ENCODE results near the gene C4orf50. TPM values are rescaled to one million over a fixed set of nuclear protein-coding genes. Genes with fewer than 3 reads are reported as not detected.
"Not testable (repeated sequence)": the region's sequence is repeated elsewhere in the genome, so short reads cannot be mapped to it uniquely, and the experiment has no call there.

C4orf50 gene
- total RNA-seq, 2 donors from 2014 or later = not detected

DNA sequence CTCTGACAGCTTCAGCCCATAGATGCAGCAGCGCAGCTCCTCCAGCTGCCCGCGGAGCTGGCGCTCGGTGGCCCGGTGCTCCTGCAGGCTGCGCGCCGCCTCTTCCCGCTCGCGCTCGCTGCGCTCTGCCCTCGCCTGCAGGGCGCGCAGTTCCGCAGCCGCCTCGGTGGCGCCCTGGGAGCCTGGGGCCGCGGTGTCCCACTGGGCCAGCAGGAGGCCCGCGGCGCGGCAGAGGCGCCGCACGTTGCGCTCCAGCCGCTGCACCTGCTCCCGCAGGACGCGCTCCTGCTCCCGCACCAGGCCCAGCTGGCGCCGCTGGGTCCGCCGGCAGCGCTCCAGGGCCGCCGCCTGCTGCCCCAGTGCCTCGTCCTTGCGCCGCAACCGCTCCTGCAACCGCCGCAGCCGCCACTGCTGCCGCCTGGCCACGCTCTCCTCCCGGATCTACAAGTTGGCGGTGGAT, 10.1 kb downstream of the C4orf50 start:
- Histone ChIP-seq H3K36me3 (no peaks in the 10 kb centered on the region), H3K4me1 (no peaks in the 10 kb centered on the region), H3K4me3 (no peak overlapping the region), H3K9me3 (no peaks in the 10 kb centered on the region), H3K27ac (no peak overlapping the region), H3K27me3 (no peaks in the 10 kb centered on the region)
- no peak for DNase-seq (ENCODE audit: low spot score)
- TF ChIP-seq, protein P1, sequence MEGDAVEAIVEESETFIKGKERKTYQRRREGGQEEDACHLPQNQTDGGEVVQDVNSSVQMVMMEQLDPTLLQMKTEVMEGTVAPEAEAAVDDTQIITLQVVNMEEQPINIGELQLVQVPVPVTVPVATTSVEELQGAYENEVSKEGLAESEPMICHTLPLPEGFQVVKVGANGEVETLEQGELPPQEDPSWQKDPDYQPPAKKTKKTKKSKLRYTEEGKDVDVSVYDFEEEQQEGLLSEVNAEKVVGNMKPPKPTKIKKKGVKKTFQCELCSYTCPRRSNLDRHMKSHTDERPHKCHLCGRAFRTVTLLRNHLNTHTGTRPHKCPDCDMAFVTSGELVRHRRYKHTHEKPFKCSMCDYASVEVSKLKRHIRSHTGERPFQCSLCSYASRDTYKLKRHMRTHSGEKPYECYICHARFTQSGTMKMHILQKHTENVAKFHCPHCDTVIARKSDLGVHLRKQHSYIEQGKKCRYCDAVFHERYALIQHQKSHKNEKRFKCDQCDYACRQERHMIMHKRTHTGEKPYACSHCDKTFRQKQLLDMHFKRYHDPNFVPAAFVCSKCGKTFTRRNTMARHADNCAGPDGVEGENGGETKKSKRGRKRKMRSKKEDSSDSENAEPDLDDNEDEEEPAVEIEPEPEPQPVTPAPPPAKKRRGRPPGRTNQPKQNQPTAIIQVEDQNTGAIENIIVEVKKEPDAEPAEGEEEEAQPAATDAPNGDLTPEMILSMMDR (IDR thresholded peaks at IDR 0.05) = no peak

DNA sequence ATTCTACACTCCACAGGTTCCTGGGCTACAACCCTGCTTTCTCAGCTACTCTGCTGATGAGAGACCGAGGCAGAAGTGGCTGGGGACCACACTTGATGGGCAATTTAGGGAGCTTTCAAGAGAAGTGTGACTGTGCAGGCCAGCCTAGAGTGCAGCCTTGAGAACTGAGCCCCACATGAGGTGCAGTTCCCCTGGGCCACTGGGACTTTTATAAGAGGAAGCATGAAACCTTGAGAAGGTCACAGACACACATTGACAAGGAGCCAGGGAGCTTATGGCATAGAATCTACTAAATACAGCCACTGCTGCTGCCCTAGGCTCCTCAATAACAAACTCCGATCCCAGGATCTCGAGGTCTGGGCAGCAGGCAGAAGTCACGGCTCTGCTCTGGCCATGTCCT, 13.1 kb downstream of the C4orf50 start:
- no peak overlapping the region for H3K4me3 ChIP-seq
- DNase-seq (ENCODE audit: low spot score) = no peak
- TF ChIP-seq, protein P1 (IDR thresholded peaks at IDR 0.05) = no peak
- H3K36me3 ChIP-seq = no peaks in the 10 kb centered on the region
- H3K27me3 ChIP-seq = no peaks in the 10 kb centered on the region
- no peaks in the 10 kb centered on the region for H3K4me1 ChIP-seq
- no peaks in the 10 kb centered on the region for H3K9me3 ChIP-seq
- H3K27ac ChIP-seq = no peak overlapping the region

- not testable (repeated sequence) for H3K9me3 ChIP-seq; H3K27ac ChIP-seq; DNase-seq (ENCODE audit: low spot score); H3K4me3 ChIP-seq; H3K4me1 ChIP-seq; H3K27me3 ChIP-seq; H3K36me3 ChIP-seq
Measured at GRCh38 chr4:6003485-6003884, 14.7 kb downstream of the C4orf50 start.

- no peaks in the 10 kb centered on the region for H3K4me1 ChIP-seq
- H3K27me3 ChIP-seq = no peaks in the 10 kb centered on the region
- H3K9me3 ChIP-seq = no peaks in the 10 kb centered on the region
- no peak overlapping the region for H3K4me3 ChIP-seq
- no peaks in the 10 kb centered on the region for H3K36me3 ChIP-seq
- no peak overlapping the region for H3K27ac ChIP-seq
- TF ChIP-seq, protein P1 (IDR thresholded peaks at IDR 0.05) = no peak
- no peak for DNase-seq (ENCODE audit: low spot score)
Measured at GRCh38 chr4:6002926-6003325, 15.3 kb downstream of the C4orf50 start.

- H3K27ac ChIP-seq = no peak overlapping the region
- H3K27me3 ChIP-seq = no peaks in the 10 kb centered on the region
- TF ChIP-seq, protein P1 (IDR thresholded peaks at IDR 0.05) = no peak
- H3K9me3 ChIP-seq = no peaks in the 10 kb centered on the region
- no peaks in the 10 kb centered on the region for H3K4me1 ChIP-seq
- no peak for DNase-seq (ENCODE audit: low spot score)
- no peaks in the 10 kb centered on the region for H3K36me3 ChIP-seq
- H3K4me3 ChIP-seq = no peak overlapping the region
Measured at GRCh38 chr4:6002492-6002833, 15.8 kb downstream of the C4orf50 start.

DNA sequence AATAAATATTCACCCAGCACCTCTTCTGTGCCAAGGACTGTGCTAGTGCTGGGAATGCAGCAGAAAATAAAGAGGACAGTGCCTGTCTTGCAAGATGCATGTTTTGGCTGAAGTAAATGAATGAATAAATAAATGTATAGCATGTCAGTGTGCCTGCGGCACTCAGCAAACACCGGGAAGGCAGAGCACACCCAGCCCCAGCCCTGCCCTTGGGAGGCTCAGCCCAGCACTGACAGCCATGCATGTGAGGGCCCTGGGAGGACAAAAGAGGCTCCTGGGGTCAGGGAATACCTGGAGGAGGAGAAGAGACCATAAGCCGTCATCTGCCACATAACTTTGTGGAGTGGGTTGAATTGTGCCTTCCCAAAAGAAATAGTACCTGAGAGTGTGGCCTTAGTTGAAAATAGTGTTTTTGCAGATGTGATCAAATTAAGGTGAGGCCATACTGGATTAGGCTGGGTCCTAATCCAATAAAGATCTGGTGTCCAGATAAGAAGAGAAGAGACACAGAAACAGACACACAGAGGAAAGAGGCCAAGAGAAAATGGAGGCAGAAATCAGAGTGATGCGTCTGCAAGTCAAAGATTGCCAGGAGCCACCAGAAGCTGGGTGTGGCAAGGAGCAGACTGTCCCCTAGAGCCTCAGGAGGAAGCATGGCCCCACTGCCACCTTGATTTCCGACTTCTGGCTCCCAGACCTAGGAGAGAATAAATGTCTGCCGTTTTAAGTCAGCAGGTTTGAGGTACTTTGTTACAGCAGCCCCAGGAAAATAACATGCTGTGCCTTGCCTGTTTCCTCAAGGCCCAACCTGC, 16.3 kb downstream of the C4orf50 start:
- Histone ChIP-seq H3K4me1 (no peaks in the 10 kb centered on the region), H3K27ac (no peak overlapping the region), H3K4me3 (no peak overlapping the region), H3K36me3 (no peaks in the 10 kb centered on the region), H3K9me3 (no peaks in the 10 kb centered on the region), H3K27me3 (no peaks in the 10 kb centered on the region)
- DNase-seq (ENCODE audit: low spot score) = no peak
- TF ChIP-seq, protein P1 (IDR thresholded peaks at IDR 0.05) = no peak
